HG03442 (cell line): ENCODE results near the gene DSCAML1.

Experiments
- ATAC-seq: cut with Tn5 transposase; IDR thresholded peaks from one replicate; pipeline ENCODE4 v1.9.1; 2021; ENCODE audit warnings: mild to moderate bottlenecking, moderate library complexity; ENCODE audit not compliant: unreplicated experiment

DSCAML1 gene

GRCh38 chr11:117392979-117393378 is 404.0 kb downstream of the DSCAML1 start:
- no peak for ATAC-seq

GRCh38 chr11:117392001-117392690 is 404.9 kb downstream of the DSCAML1 start:
- ATAC-seq, result no peak

GRCh38 chr11:117391181-117391580 is 405.8 kb downstream of the DSCAML1 start:
- no peak for ATAC-seq

- ATAC-seq, result no peak
Observed at GRCh38 chr11:117390743-117391142, 406.3 kb downstream of the DSCAML1 start.

GRCh38 chr11:117387992-117388755 is 408.8 kb downstream of the DSCAML1 start:
- no peak for ATAC-seq

- no peak for ATAC-seq
Observed at GRCh38 chr11:117385906-117386305, 411.1 kb downstream of the DSCAML1 start.

GRCh38 chr11:117385471-117385870 is 411.5 kb downstream of the DSCAML1 start:
- ATAC-seq, result no peak

GRCh38 chr11:117384045-117384444 is 413.0 kb downstream of the DSCAML1 start:
- ATAC-seq, result no peak

- no peak for ATAC-seq
Observed at GRCh38 chr11:117382746-117383145, 414.3 kb downstream of the DSCAML1 start.

GRCh38 chr11:117381481-117382387 is 415.3 kb downstream of the DSCAML1 start:
- no peak for ATAC-seq

GRCh38 chr11:117380676-117381075 is 416.3 kb downstream of the DSCAML1 start:
- no peak for ATAC-seq

- ATAC-seq, result no peak
Observed at GRCh38 chr11:117378976-117379865, 417.8 kb downstream of the DSCAML1 start.
